Measurements from ENCODE around the gene RTL10.

RTL10 gene

GRCh38 chr22:19807161-19807913 lies 47.3 kb downstream of the RTL10 start:
- no peak for TF ChIP-seq CTCF (IDR thresholded peaks at IDR 0.05; ENCODE audit: borderline replicate concordance, control extremely low read depth, extremely low read depth, insufficient read depth, missing control alignments)
- no peak for DNase-seq (ENCODE audit: low spot score)
- in situ Hi-C loops (cut with MboI; ENCODE audit: low sequenced_read_pairs, unreplicated experiment), result no loop called here

- in situ Hi-C loops (cut with MboI; ENCODE audit: low sequenced_read_pairs, unreplicated experiment), result no loop called here
- DNase-seq (ENCODE audit: low spot score), result no peak
- no peak for TF ChIP-seq CTCF (IDR thresholded peaks at IDR 0.05; ENCODE audit: borderline replicate concordance, control extremely low read depth, extremely low read depth, insufficient read depth, missing control alignments)
These were observed 48.2 kb downstream of the RTL10 start for GRCh38 chr22:19806213-19807160.

- TF ChIP-seq CTCF (IDR thresholded peaks at IDR 0.05; ENCODE audit: borderline replicate concordance, control extremely low read depth, extremely low read depth, insufficient read depth, missing control alignments), result no peak
- DNase-seq (ENCODE audit: low spot score), result no peak
- in situ Hi-C loops (cut with MboI; ENCODE audit: low sequenced_read_pairs, unreplicated experiment), result no loop called here
These were observed 48.9 kb downstream of the RTL10 start for GRCh38 chr22:19805821-19806212.

All from GM13976 (cell line).